AG10803 (cell line): ENCODE measurements around the gene ZNF513.
A peak's percentile ranks its signal among the peaks of the same experiment; 100 is the strongest.
"Not testable (repeated sequence)": the region's sequence is repeated elsewhere in the genome, so short reads cannot be mapped to it uniquely, and the experiment has no call there.

Experiments
- DNase-seq: peaks from one replicate; pipeline ENCODE4 v3.0.0; 2010; ENCODE audit warnings: low read depth
- H3K4me3 ChIP-seq: 2 replicates; pipeline ENCODE4 v1.5.1; 2011; ENCODE audit warnings: mild to moderate bottlenecking, low read length, control low read depth
- TF ChIP-seq, protein P1 (sequence below): conservative IDR thresholded peaks from 2 replicates; pipeline ENCODE4 v1.5.1; 2011; ENCODE audit warnings: mild to moderate bottlenecking, low read length, control low read depth, inconsistent platforms

The ZNF513 gene, protein sequence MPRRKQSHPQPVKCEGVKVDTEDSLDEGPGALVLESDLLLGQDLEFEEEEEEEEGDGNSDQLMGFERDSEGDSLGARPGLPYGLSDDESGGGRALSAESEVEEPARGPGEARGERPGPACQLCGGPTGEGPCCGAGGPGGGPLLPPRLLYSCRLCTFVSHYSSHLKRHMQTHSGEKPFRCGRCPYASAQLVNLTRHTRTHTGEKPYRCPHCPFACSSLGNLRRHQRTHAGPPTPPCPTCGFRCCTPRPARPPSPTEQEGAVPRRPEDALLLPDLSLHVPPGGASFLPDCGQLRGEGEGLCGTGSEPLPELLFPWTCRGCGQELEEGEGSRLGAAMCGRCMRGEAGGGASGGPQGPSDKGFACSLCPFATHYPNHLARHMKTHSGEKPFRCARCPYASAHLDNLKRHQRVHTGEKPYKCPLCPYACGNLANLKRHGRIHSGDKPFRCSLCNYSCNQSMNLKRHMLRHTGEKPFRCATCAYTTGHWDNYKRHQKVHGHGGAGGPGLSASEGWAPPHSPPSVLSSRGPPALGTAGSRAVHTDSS

DNA sequence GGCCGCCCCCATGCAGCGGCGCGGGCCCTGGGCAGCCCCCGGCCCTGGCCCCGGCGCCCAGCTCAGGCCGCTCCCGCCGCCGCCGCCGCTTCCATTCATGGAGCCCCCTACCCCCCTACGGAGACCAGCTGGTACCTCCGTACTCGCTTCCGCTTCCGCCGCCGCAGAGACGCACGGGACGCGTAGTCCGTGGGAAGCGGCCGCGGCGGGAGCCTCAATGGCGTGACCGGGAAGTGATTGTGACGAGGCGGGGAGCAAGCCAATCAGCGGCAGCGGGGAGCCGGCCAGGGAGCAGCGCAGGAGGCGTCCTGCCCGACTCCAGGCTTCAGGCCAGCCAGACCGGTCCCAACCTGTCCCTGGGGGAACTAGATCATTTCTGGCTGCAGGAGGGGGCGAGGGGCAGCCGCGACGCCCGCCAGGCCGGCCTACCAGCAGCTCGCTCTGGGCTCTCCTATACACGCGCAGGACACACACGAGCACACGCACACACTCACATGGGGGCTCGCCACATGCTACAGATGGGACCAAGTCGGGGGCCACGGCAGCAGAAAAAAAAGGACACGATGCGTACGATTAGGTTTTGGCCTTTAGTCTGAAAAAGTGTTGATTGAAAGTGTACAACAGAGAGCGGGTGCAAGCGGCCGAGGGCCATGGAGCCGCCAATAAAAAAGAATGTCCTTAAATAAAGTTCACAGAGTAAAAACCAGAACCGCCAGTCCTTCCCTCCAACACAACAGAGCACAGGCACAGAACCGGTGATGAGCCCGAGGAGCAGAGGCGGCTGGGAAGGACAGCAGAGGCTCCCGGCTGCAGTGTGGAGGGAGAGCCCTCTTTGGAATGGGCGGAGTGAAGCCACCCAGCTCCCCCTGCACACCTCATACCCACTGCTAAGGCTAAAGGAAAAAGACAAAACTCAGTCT lies at the start of gene ZNF513:
ZNF513 (minus strand) TSS at position 109 of the 920 bp plus-strand sequence. CDS start 208 bp downstream, outside the sequence.
- peak; percentile 93 for DNase-seq
- peak within 1 kb of the TSS; percentile 91 for H3K4me3 ChIP-seq
- TF ChIP-seq, protein P1, sequence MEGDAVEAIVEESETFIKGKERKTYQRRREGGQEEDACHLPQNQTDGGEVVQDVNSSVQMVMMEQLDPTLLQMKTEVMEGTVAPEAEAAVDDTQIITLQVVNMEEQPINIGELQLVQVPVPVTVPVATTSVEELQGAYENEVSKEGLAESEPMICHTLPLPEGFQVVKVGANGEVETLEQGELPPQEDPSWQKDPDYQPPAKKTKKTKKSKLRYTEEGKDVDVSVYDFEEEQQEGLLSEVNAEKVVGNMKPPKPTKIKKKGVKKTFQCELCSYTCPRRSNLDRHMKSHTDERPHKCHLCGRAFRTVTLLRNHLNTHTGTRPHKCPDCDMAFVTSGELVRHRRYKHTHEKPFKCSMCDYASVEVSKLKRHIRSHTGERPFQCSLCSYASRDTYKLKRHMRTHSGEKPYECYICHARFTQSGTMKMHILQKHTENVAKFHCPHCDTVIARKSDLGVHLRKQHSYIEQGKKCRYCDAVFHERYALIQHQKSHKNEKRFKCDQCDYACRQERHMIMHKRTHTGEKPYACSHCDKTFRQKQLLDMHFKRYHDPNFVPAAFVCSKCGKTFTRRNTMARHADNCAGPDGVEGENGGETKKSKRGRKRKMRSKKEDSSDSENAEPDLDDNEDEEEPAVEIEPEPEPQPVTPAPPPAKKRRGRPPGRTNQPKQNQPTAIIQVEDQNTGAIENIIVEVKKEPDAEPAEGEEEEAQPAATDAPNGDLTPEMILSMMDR: no peak

DNA sequence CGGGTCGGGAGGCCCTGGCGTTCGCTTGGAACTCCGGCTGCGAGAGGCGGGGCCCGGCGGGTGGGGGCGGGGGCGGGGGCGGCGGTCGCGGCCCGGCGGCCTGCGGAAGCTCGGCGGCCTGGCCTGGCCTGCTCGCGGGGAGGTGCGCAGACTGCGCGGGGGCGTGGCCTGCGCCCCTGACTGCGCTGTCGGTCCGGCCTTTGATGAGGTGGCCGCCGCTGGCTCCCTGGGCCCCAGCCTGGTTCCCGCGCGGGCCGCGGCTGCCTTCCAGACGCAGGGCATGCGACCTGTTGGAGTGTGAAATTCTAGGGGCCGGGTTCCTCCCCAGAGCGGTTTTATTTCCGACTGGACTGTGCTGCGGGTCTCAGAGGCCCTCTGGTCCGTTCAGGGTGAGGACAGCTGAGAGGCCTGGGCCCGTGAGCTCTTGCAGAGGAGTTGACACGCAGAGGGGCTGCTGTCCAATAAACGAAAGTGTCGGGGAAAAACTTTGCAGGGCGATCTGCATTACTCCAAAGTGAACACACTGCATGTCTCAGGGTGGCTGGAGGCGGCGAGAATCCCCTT lies 48.5 kb upstream of the ZNF513 start:
- H3K4me3 ChIP-seq: peak overlapping the region; percentile 85
- TF ChIP-seq, protein P1: no peak
- peak; percentile 84 for DNase-seq

DNA sequence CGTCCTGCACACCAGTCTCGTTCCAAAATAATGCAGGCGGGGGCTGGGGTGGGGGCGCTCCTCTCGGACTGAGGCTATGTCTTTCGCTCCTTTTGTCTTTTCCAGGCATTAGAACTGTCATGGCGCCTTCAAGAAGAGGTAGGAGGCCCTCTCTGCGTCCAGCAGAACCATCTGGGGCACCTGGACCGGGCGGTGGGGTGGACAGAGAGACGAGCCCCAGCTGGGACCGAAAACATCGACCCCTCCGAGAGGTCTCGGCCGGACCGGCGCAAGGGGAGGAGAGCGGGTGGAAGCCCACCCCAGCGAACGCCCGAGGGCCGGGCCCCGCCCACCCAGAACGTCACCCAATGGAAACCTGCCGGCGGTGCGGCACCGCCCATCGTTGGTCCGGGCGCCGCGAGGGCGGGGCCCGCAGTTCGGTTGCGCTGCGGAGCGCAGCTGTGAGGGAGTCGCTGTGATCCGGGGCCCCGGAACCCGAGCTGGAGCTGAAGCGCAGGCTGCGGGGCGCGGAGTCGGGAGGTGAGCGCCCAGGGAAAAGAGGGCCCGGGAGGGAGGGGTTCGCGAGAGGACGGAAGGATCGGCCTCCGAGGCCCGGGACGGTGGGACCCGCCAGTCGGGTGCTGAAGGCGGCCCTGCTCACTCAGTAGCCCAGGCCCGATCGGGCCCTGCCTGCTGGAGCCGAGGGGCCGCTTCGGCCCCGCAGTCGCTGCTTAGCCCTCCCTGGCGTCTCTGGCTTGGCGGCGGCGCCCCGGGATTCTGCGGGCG lies 47.9 kb upstream of the ZNF513 start, which contains the start of gene NRBP1:
NRBP1 (plus strand) TSS at position 419 of the 765 bp plus-strand sequence. CDS start 4,643 bp downstream, outside the sequence.
- peak; percentile 83 for DNase-seq
- TF ChIP-seq, protein P1: no peak
- H3K4me3 ChIP-seq: peak within 1 kb of the TSS; percentile 85

DNA sequence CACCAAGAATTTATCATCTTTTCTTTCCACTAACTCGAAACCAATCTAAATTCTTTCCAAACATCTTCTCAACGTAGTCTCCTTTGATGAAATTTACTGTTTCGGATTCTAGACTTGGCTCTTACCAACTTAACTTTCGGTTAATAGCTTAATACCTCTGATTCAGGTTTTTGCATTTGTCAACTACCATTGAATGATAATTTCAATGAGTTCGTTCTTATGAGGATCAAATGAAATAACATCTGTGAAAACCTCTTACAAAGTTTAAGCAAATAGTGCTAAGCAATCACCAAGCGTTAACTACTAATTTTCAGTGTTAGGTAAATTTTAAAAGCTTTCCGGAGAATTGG lies 47.3 kb upstream of the ZNF513 start:
- TF ChIP-seq, protein P1: no peak
- no peak for DNase-seq
- H3K4me3 ChIP-seq: peak overlapping the region; percentile 83

DNA sequence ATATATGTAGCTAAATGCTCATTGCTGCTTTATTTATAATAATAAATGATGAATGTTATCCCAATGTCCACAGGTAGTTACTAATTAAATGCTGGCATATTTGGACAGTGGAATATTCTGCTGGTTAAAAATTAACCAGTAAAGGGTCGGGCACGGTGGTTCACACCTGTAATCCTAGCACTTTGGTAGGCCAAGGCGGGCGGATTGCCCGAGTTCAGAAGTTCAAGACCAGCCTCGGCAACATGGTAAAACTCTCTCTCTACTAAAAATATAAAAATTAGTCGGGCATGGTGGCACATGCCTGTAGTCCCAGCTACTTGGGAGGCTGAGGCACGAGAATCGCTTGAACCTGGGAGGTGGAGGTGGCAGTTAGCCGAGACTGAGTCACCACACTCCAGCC lies 44.5 kb upstream of the ZNF513 start:
- DNase-seq, H3K4me3 ChIP-seq: not testable (repeated sequence)

DNA sequence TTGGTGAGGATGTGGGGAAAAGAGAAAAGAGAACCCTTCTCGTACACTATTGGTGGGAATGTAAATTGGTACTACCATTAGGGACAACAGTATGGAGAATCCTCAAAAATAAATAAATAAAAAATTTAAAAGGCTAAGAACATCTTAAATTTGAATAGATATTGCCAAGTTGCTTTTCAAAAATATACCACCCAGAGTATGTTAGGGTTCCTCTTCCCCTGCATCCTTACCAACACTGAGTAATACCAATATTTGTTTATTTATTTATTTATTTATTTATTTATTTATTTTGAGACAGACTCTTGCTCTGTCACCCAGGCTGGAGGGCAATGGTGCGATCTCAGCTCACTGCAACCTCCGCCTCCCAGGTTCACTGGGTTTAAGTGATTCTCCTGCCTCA lies 42.4 kb upstream of the ZNF513 start:
- no peak overlapping the region for H3K4me3 ChIP-seq
- no peak for DNase-seq
- TF ChIP-seq, protein P1: no peak
